HG03097 (cell line): ENCODE measurements around the gene ADCY10.

Source experiments
- ATAC-seq: cut with Tn5 transposase; IDR thresholded peaks from one replicate; pipeline ENCODE4 v1.9.1; 2021; ENCODE audit not compliant: unreplicated experiment, low FRiP score

Gene ADCY10

DNA sequence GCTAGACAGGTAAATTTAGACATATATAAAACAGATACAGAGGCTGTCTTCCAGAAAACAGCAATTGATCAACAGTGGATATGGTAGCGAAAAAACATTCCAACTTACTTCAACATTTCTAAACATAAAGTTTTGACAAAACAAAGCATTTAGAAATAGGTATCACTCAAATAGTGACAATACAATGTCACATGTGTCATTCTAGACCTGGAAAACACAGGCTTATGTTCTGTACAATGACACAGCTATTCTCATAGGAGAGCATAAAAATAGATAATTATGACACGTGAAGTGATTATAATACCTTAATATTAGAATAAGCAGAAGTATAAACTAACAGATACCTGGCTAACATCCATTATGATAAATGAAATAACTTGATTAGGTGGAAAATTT is 14.5 kb upstream of the ADCY10 start:
- no peak for ATAC-seq

GRCh38 chr1:167927046-167927754 is 13.3 kb upstream of the ADCY10 start:
- no peak for ATAC-seq

DNA sequence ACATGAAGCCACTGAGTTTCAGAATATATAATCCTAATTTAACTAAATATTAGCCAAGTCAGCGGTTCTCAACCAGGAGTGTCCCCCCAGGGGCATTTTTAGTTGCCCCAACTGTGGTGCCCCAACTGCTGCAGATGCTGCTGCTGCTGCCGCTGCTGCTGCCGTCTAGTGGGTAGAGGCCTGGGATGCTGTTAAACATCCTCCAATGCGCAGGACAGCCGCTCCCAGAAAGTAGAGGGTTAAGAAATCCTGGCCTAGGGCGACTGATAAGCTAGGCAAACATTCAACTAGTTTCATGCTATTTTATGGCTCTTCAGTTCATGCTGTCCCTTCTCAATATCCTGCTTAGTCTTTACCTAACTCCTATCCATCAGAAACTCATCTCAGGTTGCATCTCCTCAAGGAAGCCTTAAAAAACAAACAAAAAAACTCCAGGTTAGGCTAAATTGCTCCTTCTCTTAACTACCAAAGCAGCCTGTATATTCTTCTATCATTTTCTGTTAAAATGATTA is 12.6 kb upstream of the ADCY10 start:
- ATAC-seq: no peak

GRCh38 chr1:167924543-167925231 is 10.8 kb upstream of the ADCY10 start:
- no peak for ATAC-seq

- ATAC-seq: no peak
Measured at GRCh38 chr1:167924102-167924501, 10.2 kb upstream of the ADCY10 start.

GRCh38 chr1:167923324-167924056 is 9.6 kb upstream of the ADCY10 start:
- ATAC-seq: no peak

GRCh38 chr1:167922611-167923074 is 8.7 kb upstream of the ADCY10 start:
- ATAC-seq: no peak

GRCh38 chr1:167922023-167922422 is 8.1 kb upstream of the ADCY10 start:
- no peak for ATAC-seq

GRCh38 chr1:167916766-167917511 is 3.0 kb upstream of the ADCY10 start:
- ATAC-seq: no peak

GRCh38 chr1:167915569-167915968 is 1.6 kb upstream of the ADCY10 start:
- ATAC-seq: no peak

GRCh38 chr1:167912294-167912693 is 1.6 kb downstream of the ADCY10 start:
- ATAC-seq: no peak

DNA sequence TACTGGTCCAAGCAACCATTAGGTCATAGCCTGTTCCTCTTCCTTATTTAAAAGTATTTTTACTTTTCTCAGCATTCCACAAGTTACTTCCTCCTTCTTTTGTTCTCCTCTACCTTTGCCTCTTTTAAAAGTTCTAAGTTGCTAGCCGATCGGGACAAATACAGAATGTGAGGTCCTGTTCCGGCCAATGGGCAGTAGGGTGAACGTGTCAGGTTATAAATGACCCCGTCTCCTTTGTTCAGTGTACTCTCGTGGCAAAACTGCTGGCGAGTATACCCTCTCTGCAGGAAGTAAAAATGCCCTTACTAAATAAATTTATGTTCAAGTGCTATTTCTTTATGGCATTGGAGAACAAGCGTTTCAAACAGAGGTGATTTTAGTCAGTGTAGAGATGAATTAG is 2.5 kb downstream of the ADCY10 start:
- no peak for ATAC-seq

DNA sequence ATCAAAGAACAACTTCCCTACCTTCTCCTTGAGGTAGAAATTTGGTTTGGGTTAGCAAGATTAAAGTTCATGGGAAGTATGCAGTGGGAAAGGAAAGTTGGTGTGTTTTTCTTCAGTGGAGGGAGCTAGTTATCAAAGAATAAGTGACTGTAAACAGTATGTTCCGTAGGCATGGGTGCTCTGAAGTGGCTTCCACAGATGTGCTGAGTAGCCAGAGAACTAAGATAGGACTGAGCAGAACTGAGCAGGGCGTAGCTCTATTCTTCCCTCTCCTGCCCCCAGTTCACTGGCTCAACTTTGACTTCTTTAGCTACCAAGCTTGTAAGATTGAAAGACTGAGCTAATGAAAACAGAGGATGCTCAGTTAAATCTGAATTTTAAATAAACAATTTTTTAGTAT is 3.4 kb downstream of the ADCY10 start:
- ATAC-seq: no peak

DNA sequence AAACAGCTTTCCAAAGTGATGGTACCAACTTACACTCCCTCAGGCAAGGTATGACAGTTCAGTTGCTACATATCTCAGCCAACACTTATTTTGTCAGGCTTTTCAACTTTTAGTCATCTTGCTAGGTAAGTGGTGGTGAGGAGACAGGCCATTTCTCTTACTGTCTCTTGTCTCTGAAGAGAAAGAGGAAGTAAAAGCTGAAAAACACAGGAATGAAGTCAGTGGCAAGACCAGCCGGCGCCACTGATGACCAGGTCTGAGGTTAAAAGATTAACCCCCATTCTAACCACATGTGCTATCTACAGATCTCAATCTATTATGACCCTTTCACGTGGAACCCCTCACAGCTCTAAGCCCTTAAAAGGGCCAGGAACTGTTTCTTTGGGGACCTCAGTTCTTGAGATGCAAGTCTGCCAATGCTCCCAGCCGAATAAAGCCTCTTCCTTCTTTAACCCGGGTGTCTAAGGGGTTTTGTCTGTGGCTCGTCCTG is 4.2 kb downstream of the ADCY10 start:
- no peak for ATAC-seq

DNA sequence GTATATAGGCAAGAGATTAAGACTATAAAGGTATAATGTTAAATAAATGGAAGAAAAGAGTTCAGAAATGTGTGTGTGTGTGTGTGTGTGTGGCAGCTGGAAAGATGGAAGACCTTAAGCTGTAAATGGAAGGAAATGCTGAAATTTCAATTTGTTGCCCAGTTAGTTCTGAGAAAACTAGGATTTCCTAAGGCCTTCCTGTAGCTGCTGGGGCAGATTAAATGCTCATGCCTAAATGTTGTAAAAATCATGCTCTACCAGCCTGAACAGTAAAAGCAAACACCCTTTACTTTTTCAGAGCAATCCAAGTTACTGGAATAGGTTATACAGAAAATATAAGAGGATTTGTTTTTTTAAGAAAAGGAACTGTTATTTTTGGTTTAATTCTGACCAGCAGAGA is 8.3 kb downstream of the ADCY10 start:
- no peak for ATAC-seq

- no peak for ATAC-seq
Measured at GRCh38 chr1:167905182-167905581, 8.8 kb downstream of the ADCY10 start.

DNA sequence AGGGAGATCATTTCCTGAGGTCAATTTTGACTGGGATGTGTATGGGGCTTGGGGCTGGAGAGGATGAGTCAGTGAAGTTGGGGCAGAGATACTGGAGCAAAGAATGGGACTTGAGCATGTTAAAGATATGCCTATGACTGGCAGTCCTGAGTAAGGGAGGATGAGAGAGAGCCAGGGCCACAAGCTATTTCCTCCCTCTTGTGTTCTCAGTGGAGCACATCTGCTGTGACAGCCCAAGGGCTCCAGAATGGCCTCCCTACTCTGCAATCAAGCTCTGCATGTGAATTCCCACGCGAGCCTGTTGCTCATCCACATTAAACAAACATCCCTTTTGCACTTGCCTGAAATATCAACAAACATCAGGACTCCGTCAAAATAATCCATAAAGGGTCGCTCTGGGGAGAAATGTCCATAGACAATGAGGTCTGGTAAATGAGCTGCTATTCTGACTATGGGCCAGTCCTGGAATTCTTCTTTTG is 9.2 kb downstream of the ADCY10 start:
- ATAC-seq: no peak

- ATAC-seq: no peak
Measured at GRCh38 chr1:167900907-167901306, 13.0 kb downstream of the ADCY10 start.

DNA sequence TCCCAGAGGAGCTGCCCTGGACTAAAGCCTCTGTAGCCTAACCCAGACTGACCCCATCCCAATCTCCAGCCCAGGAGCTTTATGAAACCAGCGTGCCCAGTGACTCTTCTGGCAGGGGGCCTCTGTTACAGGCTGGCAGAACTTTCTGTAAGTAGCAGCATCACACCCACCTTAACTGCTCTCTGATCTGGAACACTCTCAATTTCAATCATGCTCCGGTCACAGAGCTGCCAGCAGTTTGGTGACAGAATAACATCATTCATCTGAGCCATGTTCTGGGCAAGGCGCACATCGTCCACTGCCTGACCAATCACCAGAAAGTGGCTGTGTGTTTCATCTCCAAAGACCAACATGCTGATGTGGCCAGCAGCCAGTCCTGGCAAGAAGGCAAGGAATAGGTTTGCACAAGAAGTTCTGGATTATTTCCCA is 14.7 kb downstream of the ADCY10 start:
- ATAC-seq: peak; percentile 66

- no peak for ATAC-seq
Measured at GRCh38 chr1:167898578-167899222, 15.2 kb downstream of the ADCY10 start.
